GM20431 (cell line): Measurements from ENCODE around the gene AIMP1.
"Not testable (repeated sequence)": the region's sequence is repeated elsewhere in the genome, so short reads cannot be mapped to it uniquely, and the experiment has no call there.

Source experiments
- in situ Hi-C: fragments of 300-500 bp; cut with MseI, MboI; formaldehyde crosslinking; loops from one replicate; pipeline ENCODE4 v1.15.0; 2020; ENCODE audit warnings: low sequenced_read_pairs; ENCODE audit not compliant: unreplicated experiment

Gene AIMP1

DNA sequence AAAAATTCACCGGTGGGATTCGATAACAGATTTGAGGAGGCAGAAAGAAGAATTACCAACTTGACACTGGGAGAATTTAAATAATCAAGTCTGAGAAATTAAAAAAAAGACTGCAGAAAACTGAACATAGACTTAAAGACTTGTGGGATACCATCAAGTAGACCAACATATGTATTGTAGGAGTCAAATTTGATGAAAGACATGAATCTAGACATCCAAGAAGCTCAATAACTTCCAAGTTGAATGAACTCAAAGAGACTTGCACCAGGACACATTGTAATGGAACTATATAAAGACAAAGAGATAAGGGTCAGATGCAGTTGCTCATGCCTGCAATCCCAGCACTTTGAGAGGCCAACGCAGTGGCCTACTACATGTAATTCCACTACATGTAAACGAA, 82.5 kb downstream of the AIMP1 start:
- in situ Hi-C loops, result not testable (repeated sequence)
